ENCODE data around the gene GANAB.
"Not testable (repeated sequence)": the region's sequence is repeated elsewhere in the genome, so short reads cannot be mapped to it uniquely, and the experiment has no call there.

GANAB gene

DNA sequence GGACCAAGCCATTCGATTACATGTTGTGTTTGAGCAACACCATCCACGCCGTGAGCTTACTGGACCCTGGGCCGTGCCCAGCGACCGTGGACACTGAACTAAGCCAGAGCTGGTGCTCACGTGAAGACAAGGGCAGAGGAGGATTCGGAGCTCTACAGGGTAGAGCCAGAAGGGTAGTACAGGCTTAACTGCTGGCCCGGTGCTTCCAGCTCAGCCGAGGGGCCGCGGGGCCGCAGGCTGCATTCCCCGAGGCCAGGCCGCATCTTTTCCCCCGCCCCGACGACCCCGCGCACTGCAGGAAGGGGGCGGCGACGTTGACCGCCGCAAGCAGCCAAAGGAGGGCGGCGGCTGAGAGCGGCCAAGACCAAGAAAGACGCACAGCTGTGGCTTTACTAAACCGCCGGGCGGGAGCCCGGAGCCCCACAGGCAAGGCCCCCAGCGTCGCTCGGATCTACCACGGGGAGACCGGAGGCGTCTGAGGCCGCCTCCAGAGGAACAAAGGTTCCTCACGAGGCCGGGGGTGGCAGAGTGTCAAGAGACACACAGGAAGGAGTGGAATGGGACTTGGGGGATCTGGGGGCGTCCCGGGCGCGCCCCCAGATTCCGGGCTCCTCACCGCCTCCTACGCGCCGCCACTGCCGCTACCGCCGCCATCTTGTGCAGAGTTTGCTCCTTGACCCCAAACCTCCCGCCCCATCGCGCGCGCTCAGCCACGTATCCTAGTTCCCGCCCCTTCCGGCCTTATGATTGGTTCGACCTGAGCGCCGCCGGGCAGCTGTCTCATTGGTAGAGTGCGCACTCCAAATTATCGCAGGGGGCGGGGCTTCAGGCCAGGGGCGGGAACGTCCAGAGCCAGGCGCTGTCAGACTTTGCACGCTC lies at the start of gene GANAB:
GANAB (minus strand) TSS at position 668 of the 879 bp plus-strand sequence; CDS start at position 654, 14 bp downstream.
- peak; percentile 98 for DNase-seq

- DNase-seq = peak; percentile 62
These were observed 48.2 kb upstream of the GANAB start for GRCh38 chr11:62694455-62695167.

- not testable (repeated sequence) for DNase-seq
These were observed 47.2 kb upstream of the GANAB start for GRCh38 chr11:62693624-62694023.

GRCh38 chr11:62689421-62690183 lies 43.2 kb upstream of the GANAB start, which contains the start of gene LRRN4CL:
Gene LRRN4CL (minus strand): TSS chr11:62689530. CDS start chr11:62688508, 1,022 bp downstream.
- DNase-seq = no peak

DNA sequence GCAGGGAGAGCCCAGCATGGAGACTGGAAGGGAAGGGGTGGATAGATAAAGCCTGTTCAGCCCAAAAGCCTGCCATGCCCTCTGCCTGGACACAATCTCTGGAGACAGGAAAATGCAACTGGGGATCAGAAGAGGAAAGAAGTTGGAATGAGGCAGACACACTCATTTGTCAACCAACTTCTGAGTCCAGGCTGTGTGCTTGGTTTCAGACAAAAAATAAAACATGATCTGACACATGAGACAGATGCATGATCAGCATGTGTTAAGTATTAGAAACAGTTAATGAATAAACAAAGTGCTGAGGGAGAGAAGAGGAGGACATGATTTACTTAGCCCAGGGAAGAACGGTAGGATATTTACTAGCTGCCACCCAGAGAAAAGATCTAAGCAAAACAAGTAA lies 42.1 kb upstream of the GANAB start:
- no peak for DNase-seq

DNA sequence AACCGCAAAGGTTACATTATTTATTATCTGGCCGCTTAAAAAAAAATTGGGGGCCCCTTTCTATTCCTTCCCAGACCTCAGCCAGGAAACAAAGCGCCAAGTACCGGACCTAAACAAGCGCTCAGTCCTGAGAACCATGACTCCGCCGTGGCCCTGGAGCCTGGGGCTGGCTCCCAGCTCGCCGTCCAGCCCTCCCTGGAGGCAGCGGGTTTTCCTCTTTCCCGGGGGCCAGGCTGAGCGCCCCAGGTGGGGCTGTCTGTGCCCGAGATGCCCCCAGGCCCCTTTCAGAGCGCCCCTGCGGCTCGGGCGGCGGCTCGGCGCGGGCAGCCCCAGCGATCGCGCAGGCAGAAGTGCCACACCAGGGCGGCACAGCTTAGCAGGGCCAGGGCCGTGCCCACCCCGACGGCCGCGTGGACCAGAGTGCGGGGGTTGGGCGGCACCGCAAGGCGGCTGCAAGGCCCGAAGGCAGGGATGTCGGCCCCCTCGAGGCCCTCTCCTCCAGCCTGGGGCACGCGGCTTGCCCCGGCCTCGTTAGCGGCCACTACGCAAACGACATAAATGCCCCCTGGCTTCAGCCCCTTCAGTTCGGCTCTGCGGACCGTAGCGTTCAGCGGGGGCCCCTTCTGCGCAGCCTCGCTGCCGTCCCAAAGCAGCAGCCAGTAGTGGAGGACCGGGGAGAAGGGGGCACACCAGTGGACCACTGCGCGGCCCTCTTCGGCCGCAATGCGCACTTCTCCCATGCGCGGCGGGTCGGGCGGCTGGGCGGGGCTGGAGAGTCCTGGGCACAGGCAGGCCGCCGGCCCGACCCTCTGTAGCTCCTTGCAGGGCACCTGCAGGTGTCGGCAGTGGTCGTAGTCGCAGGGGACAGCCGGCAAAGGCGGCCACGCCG lies 41.3 kb upstream of the GANAB start:
- DNase-seq = no peak

DNA sequence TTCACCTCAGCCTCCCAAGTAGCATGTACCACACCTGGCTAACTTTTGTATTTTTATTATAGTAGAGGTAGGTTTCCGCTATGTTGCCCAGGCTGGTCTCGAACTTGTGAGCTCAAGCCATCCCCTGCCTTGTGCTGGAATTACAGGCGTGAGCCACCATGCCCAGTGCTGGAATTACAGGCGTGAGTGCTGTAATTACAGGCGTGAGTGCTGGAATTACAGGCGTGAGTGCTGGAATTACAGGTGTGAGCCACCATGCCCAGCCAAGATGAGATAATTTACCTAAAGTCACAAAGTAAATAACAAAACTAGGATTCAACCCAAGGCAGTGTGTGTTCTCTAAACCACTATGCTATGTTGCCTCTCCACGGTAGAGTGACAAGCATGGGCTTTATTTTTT lies 36.1 kb upstream of the GANAB start:
- DNase-seq = no peak

- peak; percentile 65 for DNase-seq
These were observed 34.4 kb upstream of the GANAB start for GRCh38 chr11:62680825-62681240.

GRCh38 chr11:62678770-62679696 lies 32.6 kb upstream of the GANAB start, which contains the start of gene UBXN1:
Gene UBXN1 (minus strand): TSS chr11:62679073. CDS start chr11:62678923, 150 bp downstream.
- peak; percentile 83 for DNase-seq

DNA sequence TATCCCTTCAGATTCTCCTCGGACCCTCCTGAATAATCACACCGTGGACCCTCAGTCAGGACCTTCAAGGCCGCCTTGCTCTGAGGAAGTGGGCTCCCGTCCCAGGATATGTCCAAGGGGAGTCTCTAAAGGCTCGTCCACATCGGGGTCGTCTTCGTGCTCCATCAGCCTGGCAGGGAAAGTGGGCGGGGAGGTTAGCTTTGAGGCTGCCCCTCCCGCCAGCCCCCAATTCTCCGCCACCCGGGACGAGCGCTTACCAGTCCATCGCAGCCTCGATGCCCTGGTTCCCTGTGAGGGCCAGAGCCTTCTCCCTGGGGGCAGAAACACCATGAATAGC lies 32.0 kb upstream of the GANAB start:
- no peak for DNase-seq

DNA sequence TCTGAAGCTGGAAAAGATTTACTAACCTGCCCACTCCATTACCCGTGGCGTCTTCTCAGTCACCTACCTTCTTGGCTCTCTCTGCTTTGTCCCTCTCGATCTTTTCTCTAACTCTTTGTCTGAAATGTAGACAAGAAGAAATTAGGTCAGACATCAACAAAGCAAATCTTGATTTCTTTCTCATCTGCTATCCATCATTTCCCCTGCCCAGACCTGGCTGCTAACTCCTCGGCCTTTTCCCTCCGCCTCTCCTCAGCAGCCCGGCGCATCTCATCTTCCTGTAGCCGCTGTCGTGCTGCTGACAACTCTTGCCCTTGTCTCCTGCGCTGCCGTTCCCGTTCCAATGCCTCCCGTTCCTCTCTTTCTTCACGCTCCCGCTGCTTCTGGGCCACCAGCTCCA lies 31.3 kb upstream of the GANAB start:
- DNase-seq = no peak

GRCh38 chr11:62677156-62677555 lies 30.7 kb upstream of the GANAB start:
- no peak for DNase-seq

DNA sequence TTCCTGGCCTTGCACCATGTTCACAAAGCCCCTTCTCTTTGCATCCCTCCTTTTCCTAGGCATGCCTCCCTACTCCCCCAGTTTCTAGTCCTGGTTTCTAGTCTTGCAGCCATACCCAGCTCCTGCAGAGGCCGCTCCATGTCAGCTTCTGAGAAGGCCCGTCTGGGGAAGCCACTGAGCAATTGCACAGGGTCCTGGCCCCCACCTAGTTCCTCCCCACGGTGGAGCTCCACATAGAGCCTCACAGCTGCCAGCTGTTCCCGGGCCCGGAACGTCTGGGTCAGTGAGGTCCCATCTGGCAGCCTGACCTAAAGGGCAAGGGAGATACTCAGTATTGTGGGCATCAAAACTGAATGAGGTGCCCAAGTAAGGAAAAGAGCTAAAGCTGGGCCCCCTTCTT lies 30.3 kb upstream of the GANAB start:
- no peak for DNase-seq

- DNase-seq = not testable (repeated sequence)
These were observed 29.0 kb upstream of the GANAB start for GRCh38 chr11:62675415-62675814.

DNA sequence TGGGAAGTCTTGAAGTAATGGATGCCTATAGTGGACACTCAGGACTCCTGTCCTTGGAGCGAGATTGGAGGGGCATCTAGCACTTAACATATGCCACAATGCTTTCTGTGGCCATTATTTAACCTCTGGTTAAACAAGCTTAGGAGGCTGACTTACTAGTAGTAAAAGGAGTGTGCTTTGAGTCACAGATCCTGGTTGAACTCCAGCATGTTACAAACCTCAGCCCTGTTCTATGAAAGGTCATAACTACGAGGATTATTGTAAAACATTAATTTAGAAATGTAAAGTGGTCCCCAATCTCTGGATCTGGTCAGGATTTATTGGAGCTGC lies 26.7 kb upstream of the GANAB start:
- no peak for DNase-seq

- DNase-seq = peak; percentile 64
These were observed 25.4 kb upstream of the GANAB start, which contains the start of the genes LBHD1 and UQCC3 for GRCh38 chr11:62671608-62672389. Gene LBHD1 (minus strand): TSS chr11:62672267. CDS start chr11:62670031, 2,236 bp downstream. Gene UQCC3 (plus strand): TSS chr11:62671673. CDS start chr11:62671746, 73 bp downstream.

DNA sequence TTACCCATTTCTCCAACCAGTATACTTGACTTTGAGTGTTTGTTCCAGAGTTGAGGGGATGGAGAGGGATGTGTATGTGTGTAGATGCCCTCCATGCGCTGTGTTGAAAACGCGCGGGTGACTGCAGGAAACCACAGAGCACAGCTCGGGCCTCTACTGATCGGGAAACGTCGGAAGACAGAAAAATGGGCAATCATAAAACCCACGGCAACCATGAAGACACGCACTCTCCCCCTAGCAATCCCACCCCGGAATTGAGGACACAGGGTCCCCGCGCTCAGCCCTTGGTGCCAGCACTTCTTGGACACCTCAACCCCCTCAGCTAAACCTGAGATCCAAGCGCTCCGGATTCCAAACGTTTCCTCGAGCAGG lies 24.8 kb upstream of the GANAB start:
- no peak for DNase-seq

DNA sequence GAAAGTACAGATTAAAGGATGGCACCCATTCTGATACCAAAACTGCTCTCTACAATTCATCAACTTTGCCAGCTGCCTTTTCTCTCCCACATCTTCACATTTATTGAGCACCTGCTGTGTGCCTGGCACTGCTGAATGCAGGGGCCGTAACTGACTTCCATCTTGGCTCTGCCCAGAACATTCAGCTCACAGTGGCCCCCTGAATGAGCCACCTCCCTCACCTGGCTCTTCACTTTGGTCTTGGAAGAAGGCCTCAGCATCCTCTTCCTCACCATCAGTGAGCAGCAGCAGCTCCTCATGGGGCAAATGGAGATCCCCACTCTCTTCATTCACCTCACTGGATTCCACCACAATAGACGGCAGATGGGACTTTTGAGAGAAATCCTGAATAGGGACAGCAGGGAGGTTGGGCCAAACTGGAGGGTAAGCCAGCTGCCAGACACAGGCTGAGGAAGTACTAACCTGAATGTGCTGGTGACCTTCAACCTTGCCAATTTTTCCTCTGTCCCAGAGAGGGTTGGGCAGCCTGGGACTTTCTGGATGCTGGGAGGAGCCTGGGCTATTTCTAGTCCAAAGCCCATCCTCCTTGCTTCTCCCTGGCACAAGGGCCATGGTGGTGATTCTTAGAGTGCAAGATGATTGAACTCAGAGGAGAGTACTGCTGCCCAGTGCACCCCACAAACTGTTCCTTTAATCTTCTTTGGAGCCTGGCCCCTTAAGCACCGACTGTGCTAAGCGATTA lies 23.2 kb upstream of the GANAB start:
- DNase-seq = no peak

GRCh38 chr11:62667460-62667859 lies 21.0 kb upstream of the GANAB start:
- DNase-seq = no peak

All from NCI-H1436 (cell line).